ENCODE measurements around the gene GSTT2.
"Not testable (repeated sequence)": the region's sequence is repeated elsewhere in the genome, so short reads cannot be mapped to it uniquely, and the experiment has no call there.

GSTT2 gene

DNA sequence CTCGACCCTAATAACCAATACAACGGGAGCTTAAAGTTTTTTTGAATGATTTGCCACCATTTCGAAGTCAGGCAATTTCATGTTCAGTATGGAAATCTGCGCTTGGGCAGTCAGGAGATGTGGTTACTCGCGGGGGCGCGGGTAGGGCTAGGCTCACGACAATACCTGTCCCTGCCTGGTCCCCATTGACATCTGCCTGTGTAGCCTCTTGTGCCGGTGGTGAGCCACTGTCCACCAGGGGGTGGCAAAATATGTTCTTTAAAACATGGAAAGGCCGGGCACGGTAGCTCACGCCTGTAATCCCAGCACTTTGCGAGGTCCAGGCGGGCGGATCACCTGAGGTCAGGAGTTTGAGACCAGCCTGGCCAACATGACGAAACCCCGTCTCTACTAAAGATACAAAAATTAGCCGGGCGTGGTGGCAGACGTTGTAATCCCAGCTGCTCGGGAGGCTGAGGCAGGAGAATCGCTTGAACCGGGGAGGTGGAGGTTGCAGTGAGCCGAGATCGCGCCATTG lies 5.0 kb upstream of the GSTT2 start:
- not testable (repeated sequence) for DNase-seq

DNA sequence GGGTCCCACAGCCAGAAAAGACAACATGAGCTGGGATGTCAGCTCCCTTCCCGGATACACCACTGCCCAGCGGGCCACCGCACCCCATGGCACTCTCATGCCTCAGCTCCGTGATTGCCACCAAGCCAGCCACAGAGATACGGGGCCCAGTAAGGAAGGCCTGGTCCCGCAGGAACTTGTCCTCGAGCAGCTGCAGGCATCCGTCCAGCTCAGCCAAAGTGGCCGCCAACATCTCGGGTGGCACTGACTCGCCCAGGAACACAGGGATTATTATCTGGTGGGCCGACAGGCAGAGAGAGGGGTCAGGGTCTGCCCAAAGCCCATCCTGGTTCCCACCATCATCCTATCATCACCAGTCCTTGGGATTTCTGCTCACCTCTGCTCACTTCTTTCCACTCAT lies 2.6 kb upstream of the GSTT2 start:
- not testable (repeated sequence) for DNase-seq

DNA sequence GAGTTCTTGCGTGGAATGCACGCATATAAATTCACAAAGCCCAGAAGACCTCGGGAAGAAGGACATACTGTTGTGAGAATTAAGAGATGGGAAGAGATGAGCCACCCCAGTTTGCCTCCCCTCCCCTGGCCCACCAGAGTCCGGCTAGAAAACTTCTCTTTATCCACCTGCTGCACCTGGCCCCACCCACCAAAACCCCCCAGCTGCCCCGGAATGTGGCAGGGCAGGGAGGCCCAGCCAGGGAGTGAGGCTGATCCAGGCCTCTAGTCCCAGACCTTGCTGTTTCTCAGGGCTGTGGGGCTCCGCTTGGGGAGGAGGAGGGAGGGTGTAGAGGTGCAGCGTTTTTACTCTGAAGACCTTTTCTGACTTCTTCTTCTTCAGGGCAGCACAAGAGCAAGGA lies 633 bp downstream of the GSTT2 start:
- DNase-seq: not testable (repeated sequence)

GRCh38 chr22:23984430-23984829 lies 4.5 kb downstream of the GSTT2 start:
- no peak for DNase-seq

DNA sequence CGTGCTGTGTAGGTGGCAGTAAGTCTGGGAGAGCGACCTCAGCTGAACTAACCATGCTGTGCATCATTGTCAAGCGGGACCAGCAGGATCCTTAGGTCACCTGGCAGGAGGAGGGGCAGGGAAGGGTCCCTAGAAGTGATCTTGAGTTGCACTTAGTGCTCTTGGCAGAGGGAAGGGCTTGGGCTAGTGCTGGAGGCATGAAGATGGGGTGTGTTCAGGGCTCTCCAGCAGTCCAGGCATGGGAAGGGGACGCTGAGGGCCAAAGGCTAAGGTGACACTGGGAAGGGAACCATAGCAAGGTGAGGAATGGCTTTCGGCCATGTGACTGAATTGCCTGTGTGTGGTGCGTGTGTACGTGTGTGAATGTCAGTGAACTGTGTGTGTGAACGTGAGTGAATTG lies 6.2 kb downstream of the GSTT2 start:
- not testable (repeated sequence) for DNase-seq

DNA sequence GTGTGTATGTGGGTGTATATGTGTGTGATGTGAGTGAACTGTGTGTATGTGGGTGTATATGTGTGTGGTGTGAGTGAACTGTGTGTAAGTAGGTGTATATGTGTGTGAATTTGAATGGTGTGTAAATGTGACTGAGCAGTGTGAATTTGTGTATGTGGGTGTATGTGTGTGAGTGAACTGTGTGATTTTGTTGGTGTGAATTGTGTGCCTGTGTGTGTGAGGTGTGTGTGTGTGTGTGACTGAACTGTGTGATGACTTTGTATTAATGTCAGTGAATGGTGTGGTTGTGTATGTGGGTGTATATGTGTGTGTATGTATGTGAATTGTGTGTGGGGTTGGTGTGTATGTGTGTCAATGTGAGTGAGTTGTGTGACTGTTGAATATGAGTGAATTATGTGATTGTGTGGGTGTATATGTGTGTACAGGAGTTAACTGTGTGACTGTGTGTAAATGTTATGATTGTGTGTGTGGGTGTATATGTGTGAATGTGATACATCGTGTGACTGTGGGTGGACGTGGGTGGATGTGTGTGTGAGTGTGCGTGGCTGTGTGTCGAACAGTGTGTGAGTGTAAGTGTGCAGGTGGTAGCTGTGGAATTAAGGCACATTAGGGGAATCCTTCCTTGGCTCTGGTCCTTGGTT lies 6.7 kb downstream of the GSTT2 start:
- not testable (repeated sequence) for DNase-seq

DNA sequence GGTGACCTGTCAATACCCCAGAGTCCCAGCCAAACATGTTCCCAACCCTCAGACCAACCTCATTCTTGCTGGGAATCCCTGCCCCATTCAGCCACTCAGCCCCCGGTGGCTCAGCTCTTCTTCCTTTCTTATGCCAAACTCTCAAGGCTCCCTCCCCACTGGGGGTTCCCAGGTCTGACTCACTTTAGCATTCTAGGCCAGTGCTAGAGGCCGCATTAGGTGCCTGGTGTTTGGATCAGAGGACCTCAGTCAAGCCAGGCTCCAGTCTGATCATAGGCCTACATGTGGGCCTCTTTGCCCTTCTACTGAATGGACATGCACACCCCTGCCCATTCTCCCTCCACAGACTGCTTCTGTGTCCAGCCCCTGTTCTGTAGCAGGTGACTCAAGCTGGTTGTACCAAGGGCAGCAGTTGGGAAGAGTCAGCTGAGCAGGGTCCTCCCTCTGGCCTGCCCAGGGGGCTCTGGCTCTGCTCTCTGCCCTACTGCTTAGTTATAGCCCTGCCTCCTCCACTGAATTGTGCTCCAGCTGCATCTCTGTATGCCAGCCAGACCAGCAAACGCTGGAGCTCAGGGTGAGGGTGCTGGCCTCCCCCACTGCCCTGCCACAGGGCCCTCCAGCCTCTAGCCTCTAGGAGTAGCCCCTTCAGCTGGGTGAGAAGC lies 9.8 kb downstream of the GSTT2 start:
- DNase-seq: not testable (repeated sequence)

DNA sequence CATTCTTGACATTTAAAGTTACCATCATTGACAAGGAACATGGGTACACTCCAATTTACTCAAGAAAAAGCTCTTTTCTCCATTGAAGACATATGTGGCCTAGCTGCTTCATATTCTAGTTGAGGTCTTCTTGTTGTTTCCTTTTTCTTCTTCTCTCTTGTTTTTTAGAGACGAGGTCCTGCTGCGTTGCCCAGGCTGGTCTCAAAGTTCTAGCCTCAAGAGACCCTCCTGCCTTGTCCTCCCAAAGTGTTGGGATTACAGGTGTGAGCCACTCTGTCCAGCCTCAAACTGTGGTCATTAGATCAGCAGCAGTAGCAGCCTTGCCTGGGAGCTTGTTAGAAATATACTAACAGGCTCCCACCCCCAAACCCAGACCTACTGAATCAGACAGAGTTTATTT lies 13.1 kb downstream of the GSTT2 start:
- DNase-seq: not testable (repeated sequence)

DNA sequence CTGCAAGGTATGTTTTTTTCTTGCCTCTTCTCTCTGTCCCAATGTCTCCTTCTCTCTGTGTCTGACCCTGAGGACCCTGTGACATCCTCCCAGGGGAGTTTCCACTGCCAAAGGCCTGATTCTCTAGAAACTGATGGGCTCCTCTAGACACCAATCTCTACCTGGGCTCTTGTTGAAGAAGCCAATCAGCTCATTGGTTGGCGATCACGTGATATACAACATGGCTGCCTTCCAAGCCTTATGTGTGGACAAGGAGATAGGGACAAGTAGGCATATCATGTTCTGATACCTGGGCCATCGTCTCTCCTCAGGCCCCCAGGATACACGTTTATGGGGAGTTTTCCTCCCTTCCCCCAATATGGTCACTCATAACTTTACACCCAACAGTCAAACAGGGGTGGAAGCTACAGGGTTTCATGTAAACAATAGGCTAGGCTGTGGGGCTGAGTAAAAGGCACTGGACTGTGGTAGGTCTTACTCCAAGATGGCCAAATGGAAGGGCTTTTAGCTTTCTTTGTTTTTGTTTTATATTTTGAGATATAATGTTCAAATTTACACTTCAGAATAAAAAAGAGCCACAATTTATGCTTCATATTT lies 13.7 kb downstream of the GSTT2 start:
- DNase-seq: not testable (repeated sequence)

DNA sequence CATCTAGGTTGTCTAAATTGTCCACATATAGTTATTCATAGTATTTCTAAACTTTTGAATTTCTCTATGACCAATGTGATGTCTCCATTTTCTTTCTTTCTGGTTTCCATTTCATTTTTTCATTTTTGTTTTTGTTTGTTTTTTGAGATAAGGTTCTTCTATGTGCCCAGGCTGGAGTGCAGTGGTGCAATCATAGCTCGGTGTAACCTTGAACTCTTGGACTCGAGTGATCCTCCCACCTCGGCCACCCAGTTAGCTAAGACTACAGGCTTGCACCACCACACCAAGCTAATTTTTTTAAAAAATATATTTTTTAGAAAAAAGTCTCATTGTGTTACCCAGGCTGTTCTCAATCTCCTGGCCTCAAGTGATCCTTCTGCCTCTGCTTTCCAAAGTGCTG lies 17.2 kb downstream of the GSTT2 start:
- no peak for DNase-seq

DNA sequence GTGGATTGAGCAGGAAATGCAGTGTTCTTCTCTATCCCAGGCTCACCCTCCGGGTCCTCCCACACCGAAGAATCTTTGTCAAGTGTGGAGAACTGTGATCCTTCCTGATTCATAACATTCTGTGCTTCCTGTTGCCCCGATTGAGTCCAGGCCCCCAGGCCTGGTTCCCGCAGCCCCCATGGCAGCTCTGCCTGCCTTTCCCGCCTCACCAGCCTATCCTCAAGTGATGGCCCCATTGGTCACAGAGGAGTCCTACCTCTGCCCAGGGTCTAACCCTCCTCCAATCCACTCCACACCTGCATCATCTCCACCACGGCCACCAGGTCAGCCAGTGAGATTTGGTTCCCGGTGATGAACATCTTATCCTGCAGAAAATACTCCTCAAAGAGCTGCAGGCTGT lies 19.8 kb downstream of the GSTT2 start:
- not testable (repeated sequence) for DNase-seq

GRCh38 chr22:24001314-24001713 lies 21.4 kb downstream of the GSTT2 start:
- no peak for DNase-seq

- no peak for DNase-seq
Measured at GRCh38 chr22:24002272-24002671, 22.3 kb downstream of the GSTT2 start.

DNA sequence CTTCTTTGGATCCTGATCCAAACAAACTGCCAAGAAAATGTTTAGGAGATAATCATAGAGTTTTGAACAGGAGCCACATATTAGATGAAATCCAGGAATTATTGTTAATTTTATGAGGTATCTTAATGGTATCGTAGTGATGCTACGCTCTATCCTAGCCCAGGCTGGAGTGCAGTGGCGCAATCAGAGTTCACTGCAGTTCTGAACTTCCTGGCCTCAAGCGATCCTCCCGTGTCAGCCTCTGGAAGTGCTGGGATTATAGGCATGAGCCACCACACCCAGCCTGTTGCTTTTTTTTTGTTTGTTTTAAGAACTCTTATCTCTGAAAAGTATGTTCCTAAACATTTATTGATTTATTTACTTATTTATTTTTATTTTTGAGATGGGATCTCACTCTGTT lies 22.9 kb downstream of the GSTT2 start:
- no peak for DNase-seq

- DNase-seq: no peak
Measured at GRCh38 chr22:24003887-24004286, 24.0 kb downstream of the GSTT2 start.

- no peak for DNase-seq
Measured at GRCh38 chr22:24005201-24005600, 25.3 kb downstream of the GSTT2 start, which contains the start of gene GSTT4. GSTT4 (minus strand) TSS chr22:24005453; CDS start chr22:24005356, 97 bp downstream.

GRCh38 chr22:24006207-24006913 lies 26.4 kb downstream of the GSTT2 start:
- DNase-seq: no peak

DNA sequence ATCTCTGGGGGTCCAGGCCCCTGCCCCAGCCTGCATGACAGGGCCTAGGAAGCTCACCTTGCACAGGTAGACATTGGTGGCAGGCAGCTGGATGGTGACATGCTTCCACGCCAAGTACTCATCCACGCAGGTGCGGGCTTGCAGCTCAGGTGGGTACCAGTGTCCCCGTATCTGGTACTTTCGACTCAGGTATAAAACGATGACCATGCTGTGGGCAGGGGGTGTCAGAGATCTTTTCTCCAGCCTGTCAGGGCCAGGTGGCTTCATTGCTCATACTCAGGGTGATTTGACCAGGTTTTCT lies 26.9 kb downstream of the GSTT2 start:
- DNase-seq: no peak

GRCh38 chr22:24007253-24008021 lies 27.5 kb downstream of the GSTT2 start:
- DNase-seq: no peak

GRCh38 chr22:24008022-24008283 lies 28.0 kb downstream of the GSTT2 start:
- no peak for DNase-seq

- no peak for DNase-seq
Measured at GRCh38 chr22:24008381-24009226, 28.7 kb downstream of the GSTT2 start.

All from activated T-cell treated with anti-CD3 and anti-CD28 coated beads for 4 hours (primary cell).